ENCODE measurements around the gene BIRC5.

The BIRC5 gene

DNA sequence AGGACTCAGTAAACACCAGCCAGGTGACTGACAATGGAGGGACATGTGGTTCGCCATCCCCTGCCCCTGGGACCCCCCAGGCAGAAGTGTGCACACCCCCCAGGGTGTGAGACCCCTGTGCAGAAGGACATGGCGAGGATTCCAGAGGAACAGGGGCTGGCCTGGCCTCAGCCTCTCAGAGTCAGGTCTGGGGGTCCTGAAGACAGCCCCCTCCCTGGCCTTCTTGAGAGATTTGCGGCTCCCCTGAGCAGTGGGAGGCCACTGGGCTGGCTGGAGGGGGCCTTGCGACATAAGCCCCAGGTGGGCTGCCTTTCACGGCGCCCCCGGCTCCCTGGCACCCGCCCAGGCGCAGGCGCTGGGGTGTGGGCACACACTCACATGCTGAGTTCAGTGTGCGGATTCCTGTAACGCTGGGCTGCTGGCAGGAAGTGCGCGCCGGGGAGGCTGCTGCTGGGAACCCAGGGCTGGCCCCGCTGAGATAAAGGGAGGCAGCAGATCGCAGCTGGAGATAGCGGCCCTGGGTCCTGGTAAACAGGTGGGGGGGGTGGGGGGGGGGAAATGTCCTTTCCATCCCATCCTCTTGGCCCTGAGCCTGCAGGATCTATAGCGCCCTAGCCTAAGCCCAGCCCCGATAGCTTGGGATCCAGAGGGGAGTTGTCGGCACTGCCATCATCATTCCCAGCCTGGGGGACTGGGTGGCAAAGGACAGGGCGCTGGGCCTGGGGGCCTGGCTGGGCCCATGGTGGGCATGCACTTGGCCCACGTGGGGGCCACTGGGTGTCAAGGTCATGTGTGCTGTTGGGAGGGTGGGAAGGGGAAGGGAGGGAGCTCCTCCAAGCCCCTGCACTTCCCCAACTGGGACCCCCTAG lies 44.5 kb downstream of the BIRC5 start:
- WGBS (ENCODE audit: insufficient coverage, insufficient read length), result no CpG with 5 or more reads among the region's 23 CpGs
- Histone ChIP-seq H3K4me1 (ENCODE audit: control insufficient read depth, insufficient read depth, low read length) (peaks cover 9% of the 10 kb centered on the region), H3K4me3 (ENCODE audit: low read length) (no peak overlapping the region), H3K9me3 (ENCODE audit: control insufficient read depth, insufficient read depth, low read length) (no peaks in the 10 kb centered on the region), H3K27me3 (ENCODE audit: control insufficient read depth, insufficient read depth, low read length) (no peaks in the 10 kb centered on the region), H3K36me3 (ENCODE audit: control insufficient read depth, insufficient read depth, low read length) (no peaks in the 10 kb centered on the region), H3K27ac (ENCODE audit: low read length) (no peak overlapping the region)
- no peak for DNase-seq (ENCODE audit: low read depth, low spot score)

DNA sequence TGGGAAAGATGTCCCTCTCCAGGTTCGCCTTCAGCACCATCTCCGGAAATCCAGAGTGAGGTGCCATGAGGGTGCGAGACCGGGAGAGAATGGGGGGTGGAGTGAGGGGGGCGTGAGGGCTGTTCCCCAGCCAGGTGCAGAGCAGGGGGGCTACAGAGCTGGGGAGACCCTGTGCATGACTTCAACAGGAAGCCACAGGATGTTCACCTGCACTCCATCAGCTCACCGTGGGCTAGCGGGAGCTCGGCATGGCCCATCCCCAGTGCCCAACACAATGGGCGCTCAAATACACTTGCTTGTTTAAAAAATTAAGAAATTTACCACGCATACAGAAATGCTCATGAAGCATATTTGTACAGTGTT lies 45.1 kb downstream of the BIRC5 start:
- Histone ChIP-seq H3K4me3 (ENCODE audit: low read length) (no peak overlapping the region), H3K9me3 (ENCODE audit: control insufficient read depth, insufficient read depth, low read length) (no peaks in the 10 kb centered on the region), H3K36me3 (ENCODE audit: control insufficient read depth, insufficient read depth, low read length) (no peaks in the 10 kb centered on the region), H3K4me1 (ENCODE audit: control insufficient read depth, insufficient read depth, low read length) (peaks cover 8% of the 10 kb centered on the region), H3K27me3 (ENCODE audit: control insufficient read depth, insufficient read depth, low read length) (no peaks in the 10 kb centered on the region), H3K27ac (ENCODE audit: low read length) (no peak overlapping the region)
- WGBS (ENCODE audit: insufficient coverage, insufficient read length), result no CpG with 5 or more reads among the region's 10 CpGs
- DNase-seq (ENCODE audit: low read depth, low spot score), result no peak

DNA sequence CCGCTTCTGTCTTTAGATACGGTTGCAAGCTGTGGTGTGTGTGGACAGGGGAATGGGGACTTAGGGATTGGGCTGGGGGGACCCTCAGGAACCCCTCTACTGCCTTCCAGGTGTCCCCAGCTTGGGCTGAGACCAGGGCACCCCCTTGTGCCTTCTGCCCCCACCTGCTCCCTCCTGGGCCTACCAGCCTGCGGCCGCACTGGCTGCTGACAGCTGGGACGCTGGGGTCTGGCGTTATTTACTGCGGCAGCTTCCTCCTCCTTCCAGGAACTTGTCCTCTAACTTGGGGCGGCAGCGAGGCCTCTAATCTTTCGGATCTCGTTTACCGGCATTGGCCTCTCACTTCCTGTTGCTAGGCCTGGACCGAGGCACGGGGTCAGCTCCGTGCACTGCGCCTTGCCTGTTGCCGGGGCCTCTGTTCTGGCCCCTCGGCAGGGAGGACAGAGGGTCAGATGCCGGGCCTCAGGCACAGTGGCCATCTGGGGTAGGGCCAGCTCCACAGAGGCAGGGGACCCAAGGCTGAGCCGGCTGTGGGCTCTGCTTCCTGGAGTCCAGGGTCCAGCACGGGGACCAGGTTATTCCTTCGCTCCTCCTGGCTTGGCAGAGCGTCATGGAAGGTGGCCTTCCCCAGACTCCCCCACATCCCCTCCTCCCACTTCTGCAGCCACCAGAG lies 49.1 kb downstream of the BIRC5 start:
- no peak overlapping the region for H3K4me3 ChIP-seq (ENCODE audit: low read length)
- no peak overlapping the region for H3K27ac ChIP-seq (ENCODE audit: low read length)
- no peaks in the 10 kb centered on the region for H3K36me3 ChIP-seq (ENCODE audit: control insufficient read depth, insufficient read depth, low read length)
- DNase-seq (ENCODE audit: low read depth, low spot score), result no peak
- H3K4me1 ChIP-seq (ENCODE audit: control insufficient read depth, insufficient read depth, low read length), result peaks cover 11% of the 10 kb centered on the region
- H3K27me3 ChIP-seq (ENCODE audit: control insufficient read depth, insufficient read depth, low read length), result no peaks in the 10 kb centered on the region
- no CpG with 5 or more reads among the region's 23 CpGs for WGBS (ENCODE audit: insufficient coverage, insufficient read length)
- no peaks in the 10 kb centered on the region for H3K9me3 ChIP-seq (ENCODE audit: control insufficient read depth, insufficient read depth, low read length)

DNA sequence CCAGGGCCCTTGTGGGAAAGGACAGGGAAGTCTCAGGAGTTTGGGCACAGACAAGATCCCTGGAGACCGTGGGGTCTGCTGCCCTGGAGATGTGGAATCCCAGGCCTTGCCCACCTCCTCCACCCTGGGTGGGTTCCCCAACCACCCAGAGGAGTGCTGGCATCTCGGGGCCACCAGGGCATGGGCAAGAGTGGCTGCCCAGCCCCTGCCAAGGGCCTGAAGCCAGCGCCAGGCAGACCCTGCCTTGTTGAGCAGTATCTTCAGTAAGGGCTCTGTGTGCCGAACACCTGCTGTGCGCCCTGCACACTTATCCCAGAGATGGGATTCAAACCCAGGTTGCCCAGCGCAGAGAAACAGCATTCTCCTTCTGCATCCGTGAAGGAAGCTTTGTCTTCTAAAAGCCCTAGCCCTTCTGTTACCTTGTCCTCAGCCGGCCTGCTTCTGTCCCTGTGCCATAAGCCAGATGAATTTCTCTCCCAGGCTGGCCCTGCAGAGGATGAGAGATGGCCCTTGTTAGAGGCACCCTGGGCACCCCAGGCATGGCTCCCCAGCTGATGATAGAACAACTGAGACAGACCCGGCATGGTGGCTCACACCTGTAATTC lies 49.8 kb downstream of the BIRC5 start:
- H3K9me3 ChIP-seq (ENCODE audit: control insufficient read depth, insufficient read depth, low read length), result no peaks in the 10 kb centered on the region
- H3K36me3 ChIP-seq (ENCODE audit: control insufficient read depth, insufficient read depth, low read length), result no peaks in the 10 kb centered on the region
- H3K27ac ChIP-seq (ENCODE audit: low read length), result no peak overlapping the region
- H3K4me1 ChIP-seq (ENCODE audit: control insufficient read depth, insufficient read depth, low read length), result peaks cover 16% of the 10 kb centered on the region
- no peak overlapping the region for H3K4me3 ChIP-seq (ENCODE audit: low read length)
- DNase-seq (ENCODE audit: low read depth, low spot score), result no peak
- WGBS (ENCODE audit: insufficient coverage, insufficient read length), result no CpG with 5 or more reads among the region's 9 CpGs
- no peaks in the 10 kb centered on the region for H3K27me3 ChIP-seq (ENCODE audit: control insufficient read depth, insufficient read depth, low read length)

DNA sequence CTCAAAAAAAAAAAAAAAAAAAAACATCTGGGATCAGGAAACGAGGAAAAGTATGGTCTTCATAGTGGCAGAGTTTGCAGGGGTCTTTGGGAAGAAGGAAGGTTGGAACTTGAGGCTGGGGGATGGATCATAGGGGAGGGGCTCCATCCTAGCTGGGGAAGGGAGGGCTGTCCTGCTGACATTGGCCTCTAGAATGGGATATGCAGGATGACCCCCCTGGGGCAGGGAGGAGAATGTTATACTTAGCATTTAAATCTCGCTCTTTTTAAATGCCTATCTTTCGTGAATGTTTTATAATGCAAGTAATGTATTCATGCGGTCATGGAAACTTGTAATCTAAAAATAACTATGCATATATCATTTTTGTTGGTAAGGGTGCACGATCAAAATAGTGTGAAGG lies 50.5 kb downstream of the BIRC5 start:
- DNase-seq (ENCODE audit: low read depth, low spot score), result no peak
- Histone ChIP-seq H3K4me3 (ENCODE audit: low read length) (no peak overlapping the region), H3K27ac (ENCODE audit: low read length) (no peak overlapping the region), H3K9me3 (ENCODE audit: control insufficient read depth, insufficient read depth, low read length) (no peaks in the 10 kb centered on the region), H3K36me3 (ENCODE audit: control insufficient read depth, insufficient read depth, low read length) (no peaks in the 10 kb centered on the region), H3K4me1 (ENCODE audit: control insufficient read depth, insufficient read depth, low read length) (peaks cover 20% of the 10 kb centered on the region), H3K27me3 (ENCODE audit: control insufficient read depth, insufficient read depth, low read length) (no peaks in the 10 kb centered on the region)
- no CpG with 5 or more reads among the region's 5 CpGs for WGBS (ENCODE audit: insufficient coverage, insufficient read length)

- Histone ChIP-seq H3K36me3 (ENCODE audit: control insufficient read depth, insufficient read depth, low read length) (no peaks in the 10 kb centered on the region), H3K9me3 (ENCODE audit: control insufficient read depth, insufficient read depth, low read length) (no peaks in the 10 kb centered on the region), H3K27me3 (ENCODE audit: control insufficient read depth, insufficient read depth, low read length) (no peaks in the 10 kb centered on the region), H3K4me1 (ENCODE audit: control insufficient read depth, insufficient read depth, low read length) (peaks cover 24% of the 10 kb centered on the region), H3K4me3 (ENCODE audit: low read length) (no peak overlapping the region), H3K27ac (ENCODE audit: low read length) (no peak overlapping the region)
- WGBS (ENCODE audit: insufficient coverage, insufficient read length), result no CpG with 5 or more reads among the region's 10 CpGs
- no peak for DNase-seq (ENCODE audit: low read depth, low spot score)
Observed at GRCh38 chr17:78265121-78265520, 51.1 kb downstream of the BIRC5 start.

- Histone ChIP-seq H3K27me3 (ENCODE audit: control insufficient read depth, insufficient read depth, low read length) (no peaks in the 10 kb centered on the region), H3K4me1 (ENCODE audit: control insufficient read depth, insufficient read depth, low read length) (peaks cover 29% of the 10 kb centered on the region), H3K36me3 (ENCODE audit: control insufficient read depth, insufficient read depth, low read length) (no peaks in the 10 kb centered on the region), H3K9me3 (ENCODE audit: control insufficient read depth, insufficient read depth, low read length) (no peaks in the 10 kb centered on the region), H3K4me3 (ENCODE audit: low read length) (no peak overlapping the region), H3K27ac (ENCODE audit: low read length) (no peak overlapping the region)
- no CpG with 5 or more reads among the region's 6 CpGs for WGBS (ENCODE audit: insufficient coverage, insufficient read length)
- no peak for DNase-seq (ENCODE audit: low read depth, low spot score)
Observed at GRCh38 chr17:78266231-78266631, 52.2 kb downstream of the BIRC5 start.

DNA sequence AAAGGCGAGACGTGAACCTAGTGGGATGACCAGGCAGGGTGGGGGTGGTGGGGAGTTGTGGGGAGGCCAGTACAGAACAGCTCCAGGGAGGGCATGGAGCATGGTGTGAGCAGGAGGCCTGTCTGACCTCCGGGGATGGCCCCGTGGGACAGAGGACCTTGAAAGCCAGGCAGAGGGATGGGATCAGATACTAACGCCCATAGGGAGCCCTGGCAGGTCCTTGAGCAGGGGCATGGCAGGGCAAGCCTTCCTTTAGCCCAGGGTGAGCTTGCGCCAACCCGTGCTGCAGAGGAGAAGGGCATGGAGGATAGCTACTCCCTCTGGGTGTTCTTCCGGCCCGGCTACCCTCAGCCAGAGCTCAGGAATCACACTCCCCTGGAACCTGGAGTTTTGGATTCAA lies 52.7 kb downstream of the BIRC5 start:
- Histone ChIP-seq H3K27me3 (ENCODE audit: control insufficient read depth, insufficient read depth, low read length) (no peaks in the 10 kb centered on the region), H3K4me1 (ENCODE audit: control insufficient read depth, insufficient read depth, low read length) (peaks cover 29% of the 10 kb centered on the region), H3K9me3 (ENCODE audit: control insufficient read depth, insufficient read depth, low read length) (no peaks in the 10 kb centered on the region), H3K36me3 (ENCODE audit: control insufficient read depth, insufficient read depth, low read length) (no peaks in the 10 kb centered on the region), H3K27ac (ENCODE audit: low read length) (no peak overlapping the region), H3K4me3 (ENCODE audit: low read length) (no peak overlapping the region)
- no CpG with 5 or more reads among the region's 9 CpGs for WGBS (ENCODE audit: insufficient coverage, insufficient read length)
- no peak for DNase-seq (ENCODE audit: low read depth, low spot score)

GRCh38 chr17:78267253-78268073 lies 53.4 kb downstream of the BIRC5 start:
- no peak overlapping the region for H3K4me3 ChIP-seq (ENCODE audit: low read length)
- no peak for DNase-seq (ENCODE audit: low read depth, low spot score)
- H3K27me3 ChIP-seq (ENCODE audit: control insufficient read depth, insufficient read depth, low read length), result no peaks in the 10 kb centered on the region
- H3K9me3 ChIP-seq (ENCODE audit: control insufficient read depth, insufficient read depth, low read length), result no peaks in the 10 kb centered on the region
- no peaks in the 10 kb centered on the region for H3K36me3 ChIP-seq (ENCODE audit: control insufficient read depth, insufficient read depth, low read length)
- H3K4me1 ChIP-seq (ENCODE audit: control insufficient read depth, insufficient read depth, low read length), result peaks cover 30% of the 10 kb centered on the region
- no CpG with 5 or more reads among the region's 26 CpGs for WGBS (ENCODE audit: insufficient coverage, insufficient read length)
- H3K27ac ChIP-seq (ENCODE audit: low read length), result no peak overlapping the region

DNA sequence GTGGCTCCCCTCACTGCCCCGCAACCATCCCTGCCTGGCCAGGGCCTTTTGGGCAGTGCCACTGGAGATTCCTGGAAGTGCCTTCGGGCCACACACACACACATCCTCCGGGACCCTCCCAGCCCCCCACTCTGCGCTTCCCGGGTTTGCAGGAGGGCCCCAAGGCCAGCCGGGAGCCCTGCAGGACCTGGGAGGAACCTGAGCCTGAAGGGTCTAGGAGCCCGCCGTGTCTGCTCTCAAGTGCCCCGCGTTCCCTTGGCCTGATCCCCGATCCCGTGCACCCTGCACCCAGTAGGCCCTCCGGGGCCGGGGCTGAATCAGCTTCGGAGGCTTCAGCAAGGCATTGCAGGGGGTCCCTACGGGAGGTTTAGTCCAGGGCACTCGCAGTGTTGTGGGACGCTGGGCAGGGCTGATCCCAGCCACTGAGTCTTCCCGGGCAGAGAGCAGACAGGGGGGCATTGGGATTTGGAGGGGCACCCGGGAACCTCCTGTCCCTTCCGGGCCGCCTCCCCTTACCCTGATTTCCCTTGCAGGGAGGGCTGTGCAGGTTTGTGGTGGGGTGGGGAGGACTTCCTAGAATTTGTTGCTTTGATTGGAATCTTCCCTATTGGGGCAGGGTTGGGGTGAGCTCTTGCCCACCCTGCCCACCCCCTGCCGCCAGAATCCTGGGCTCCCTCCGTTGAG lies 54.3 kb downstream of the BIRC5 start:
- no peak overlapping the region for H3K4me3 ChIP-seq (ENCODE audit: low read length)

More for the DNA sequence above, 54.3 kb downstream of the BIRC5 start:
- Histone ChIP-seq H3K27me3 (ENCODE audit: control insufficient read depth, insufficient read depth, low read length) (no peaks in the 10 kb centered on the region), H3K9me3 (ENCODE audit: control insufficient read depth, insufficient read depth, low read length) (no peaks in the 10 kb centered on the region), H3K4me1 (ENCODE audit: control insufficient read depth, insufficient read depth, low read length) (peaks cover 32% of the 10 kb centered on the region), H3K36me3 (ENCODE audit: control insufficient read depth, insufficient read depth, low read length) (no peaks in the 10 kb centered on the region), H3K27ac (ENCODE audit: low read length) (no peak overlapping the region)
- WGBS (ENCODE audit: insufficient coverage, insufficient read length), result no CpG with 5 or more reads among the region's 24 CpGs
- DNase-seq (ENCODE audit: low read depth, low spot score), result no peak
